ENCODE measurements around the gene SNX9.

- no peak for TF ChIP-seq CTCF (IDR thresholded peaks at IDR 0.05)
- TF ChIP-seq POLR2A (IDR thresholded peaks at IDR 0.05): no peak
Measured at GRCh38 chr6:157850030-157850429, 27.0 kb downstream of the SNX9 start.
